GM21360 (cell line): ENCODE data around the gene NUBPL.
"Not testable (repeated sequence)": the region's sequence is repeated elsewhere in the genome, so short reads cannot be mapped to it uniquely, and the experiment has no call there.

Experiments used
- ATAC-seq: cut with Tn5 transposase; IDR thresholded peaks from one replicate; pipeline ENCODE4 v1.9.1; 2021; ENCODE audit warnings: mild to moderate bottlenecking, moderate library complexity; ENCODE audit not compliant: unreplicated experiment

Gene NUBPL

GRCh38 chr14:31868096-31868495, 306.9 kb downstream of the NUBPL start:
- not testable (repeated sequence) for ATAC-seq

- ATAC-seq = no peak
Measured at GRCh38 chr14:31876741-31877140, 315.5 kb downstream of the NUBPL start.

GRCh38 chr14:31877255-31877798, 316.1 kb downstream of the NUBPL start:
- ATAC-seq = no peak

GRCh38 chr14:31879661-31880348, 318.6 kb downstream of the NUBPL start:
- no peak for ATAC-seq

GRCh38 chr14:31880935-31881334, 319.7 kb downstream of the NUBPL start:
- ATAC-seq = no peak

GRCh38 chr14:31881531-31882310, 320.5 kb downstream of the NUBPL start:
- no peak for ATAC-seq

GRCh38 chr14:31884238-31884637, 323.0 kb downstream of the NUBPL start:
- ATAC-seq = no peak

GRCh38 chr14:31884776-31885379, 323.7 kb downstream of the NUBPL start:
- ATAC-seq = no peak

- no peak for ATAC-seq
Measured at GRCh38 chr14:31886156-31886835, 325.1 kb downstream of the NUBPL start.

- no peak for ATAC-seq
Measured at GRCh38 chr14:31887929-31888580, 326.9 kb downstream of the NUBPL start.

GRCh38 chr14:31889297-31889696, 328.1 kb downstream of the NUBPL start:
- ATAC-seq = no peak

- not testable (repeated sequence) for ATAC-seq
Measured at GRCh38 chr14:31890202-31890601, 329.0 kb downstream of the NUBPL start.

- ATAC-seq = no peak
Measured at GRCh38 chr14:31893221-31893757, 332.1 kb downstream of the NUBPL start.

- no peak for ATAC-seq
Measured at GRCh38 chr14:31894351-31894750, 333.1 kb downstream of the NUBPL start.

GRCh38 chr14:31895206-31895605, 334.0 kb downstream of the NUBPL start:
- no peak for ATAC-seq

- ATAC-seq = no peak
Measured at GRCh38 chr14:31895646-31896045, 334.4 kb downstream of the NUBPL start.

GRCh38 chr14:31897581-31898186, 336.5 kb downstream of the NUBPL start:
- ATAC-seq = no peak

GRCh38 chr14:31898838-31899528, 337.8 kb downstream of the NUBPL start:
- no peak for ATAC-seq

GRCh38 chr14:31902002-31902401, 340.8 kb downstream of the NUBPL start:
- ATAC-seq = no peak
